Muscle of leg (tissue), 16 donors: Measurements from ENCODE around the gene ATP13A1. TPM values are rescaled to one million over a fixed set of nuclear protein-coding genes. Genes with fewer than 3 reads are reported as not detected.
A peak's percentile ranks its signal among the peaks of the same experiment; 100 is the strongest.
"Not testable (repeated sequence)": the region's sequence is repeated elsewhere in the genome, so short reads cannot be mapped to it uniquely, and the experiment has no call there.

ENCODE experiments used
- DNase-seq: peaks from one replicate; pipeline ENCODE4 v3.0.0; 2013
- H3K27ac ChIP-seq: one replicate; pipeline ENCODE4 v1.5.1; 2013; ENCODE audit warnings: mild to moderate bottlenecking, low read length, control low read depth
- H3K27me3 ChIP-seq: one replicate; pipeline ENCODE4 v1.6.1; 2013; ENCODE audit warnings: low read length; ENCODE audit not compliant: control insufficient read depth, insufficient read depth
- H3K36me3 ChIP-seq: one replicate; pipeline ENCODE4 v1.6.1; 2013; ENCODE audit warnings: low read length; ENCODE audit not compliant: control insufficient read depth, insufficient read depth
- H3K4me1 ChIP-seq: one replicate; pipeline ENCODE4 v1.6.1; 2013; ENCODE audit warnings: low read length; ENCODE audit not compliant: control insufficient read depth, insufficient read depth
- H3K4me3 ChIP-seq: one replicate; pipeline ENCODE4 v1.5.1; 2013; ENCODE audit warnings: low read length, control low read depth
- H3K9me3 ChIP-seq: replicated peaks from 2 replicates; pipeline ENCODE4 v1.6.1; 2013; ENCODE audit warnings: low read depth, low read length; ENCODE audit not compliant: control insufficient read depth
- WGBS: methylation state at CpG from one replicate; pipeline ENCODE4 v1.1.5; 2013; ENCODE audit warnings: missing lambda C conversion rate; ENCODE audit not compliant: insufficient coverage; 5-methylcytosine and 5-hydroxymethylcytosine counted together
- long read RNA-seq, 11 donors: transcript quantifications; one replicate each; lab custom pipeline, GENCODE V29; 2026
- polyA plus RNA-seq, 8 donors: library from polyadenylated mRNA; unstranded; fragments of 120-200 nt; gene quantifications; one replicate each; pipeline versions ENCODE4 v1.2.1 to v1.2.3, GENCODE V29; 2013; ENCODE audit warnings: inconsistent platforms in 1 of 8, low replicate concordance in 1 of 8; ENCODE audit not compliant: insufficient read length in 8 of 8, insufficient read depth in 1 of 8
- total RNA-seq: library from RNA; stranded (reverse); fragments of 120-200 nt; gene quantifications from one replicate; pipeline ENCODE4 v1.2.4, GENCODE V29; 2013

ATP13A1 gene
- total RNA-seq (14.6 TPM), polyA plus RNA-seq (10 to 100 TPM; 20.7 to 36.6 (median 27.8) TPM)
- long read RNA-seq, donor 1, partial matches to known transcripts, result 0 of 1 reads
- long read RNA-seq, donor 1, other reads (novel, unspliced or antisense), result 0 of 1 reads
- long read RNA-seq, donor 2, result 0 reads
- long read RNA-seq, donor 3, partial matches to known transcripts, result 0 of 2 reads
- long read RNA-seq, donor 3, other reads (novel, unspliced or antisense), result 0 of 2 reads
- long read RNA-seq, donor 4, result 0 reads
- long read RNA-seq, donor 5, partial matches to known transcripts, result 0 of 3 reads
- long read RNA-seq, donor 5, other reads (novel, unspliced or antisense), result 0 of 3 reads
- long read RNA-seq, donor 6, partial matches to known transcripts, result 0 of 2 reads
- long read RNA-seq, donor 6, other reads (novel, unspliced or antisense), result 0 of 2 reads
- long read RNA-seq, donor 7, result 0 reads
- long read RNA-seq, donor 8, result 0 reads
- long read RNA-seq, donor 9, result 0 reads
- long read RNA-seq, donor 10, partial matches to known transcripts, result 7 of 7 reads
- long read RNA-seq, donor 10, other reads (novel, unspliced or antisense), result 0 of 7 reads
- long read RNA-seq, donor 11, partial matches to known transcripts, result 0 of 3 reads
- long read RNA-seq, donor 11, other reads (novel, unspliced or antisense), result 0 of 3 reads

DNA sequence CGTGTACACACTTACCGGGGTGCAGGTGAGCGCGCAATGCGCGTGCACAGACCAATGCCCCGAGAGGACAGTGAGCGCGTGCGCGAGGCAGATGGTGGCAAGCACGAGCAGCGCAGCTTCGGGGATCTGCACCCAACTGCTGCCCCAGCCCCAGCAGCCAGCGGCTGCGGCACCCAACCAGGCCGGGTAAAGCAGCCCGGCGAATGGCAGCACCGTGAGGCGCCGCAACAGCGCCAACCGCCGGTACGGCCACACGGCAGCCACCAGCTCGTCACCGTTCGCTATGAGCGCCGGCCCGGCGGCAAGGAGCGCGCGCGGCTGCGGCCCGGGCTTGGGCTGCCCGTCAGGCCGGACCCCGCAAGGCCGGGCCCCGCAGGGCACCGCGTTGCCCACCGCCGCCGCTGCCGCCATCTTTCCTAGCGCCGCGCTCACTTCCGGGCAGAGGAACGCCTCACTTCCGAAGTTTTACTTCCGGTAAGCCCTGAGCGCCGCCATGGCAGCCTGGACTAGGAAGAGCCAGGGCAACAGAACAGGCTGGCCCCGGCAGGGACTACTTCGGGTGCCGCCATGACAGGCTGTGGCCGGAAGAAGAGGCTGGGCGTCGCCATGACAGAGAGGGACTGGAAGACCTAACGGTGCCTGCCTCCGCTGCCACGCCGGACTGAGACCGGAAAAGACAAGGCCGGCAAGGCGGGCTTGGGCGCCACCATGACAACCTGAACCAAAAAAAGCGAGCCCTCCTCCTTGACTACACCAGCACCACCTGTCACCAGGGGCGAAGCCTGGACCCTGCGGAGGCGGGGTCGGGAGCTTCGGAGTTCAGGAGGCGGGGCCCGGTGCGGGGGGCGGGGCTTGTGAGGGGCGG, at the start of gene ATP13A1:
Gene ATP13A1 (minus strand): TSS at position 421 of the 865 bp plus-strand sequence. CDS start 10 bp downstream, at position 411.
- WGBS, result under 1% methylated on average over 74 of the region's 85 CpGs

DNA sequence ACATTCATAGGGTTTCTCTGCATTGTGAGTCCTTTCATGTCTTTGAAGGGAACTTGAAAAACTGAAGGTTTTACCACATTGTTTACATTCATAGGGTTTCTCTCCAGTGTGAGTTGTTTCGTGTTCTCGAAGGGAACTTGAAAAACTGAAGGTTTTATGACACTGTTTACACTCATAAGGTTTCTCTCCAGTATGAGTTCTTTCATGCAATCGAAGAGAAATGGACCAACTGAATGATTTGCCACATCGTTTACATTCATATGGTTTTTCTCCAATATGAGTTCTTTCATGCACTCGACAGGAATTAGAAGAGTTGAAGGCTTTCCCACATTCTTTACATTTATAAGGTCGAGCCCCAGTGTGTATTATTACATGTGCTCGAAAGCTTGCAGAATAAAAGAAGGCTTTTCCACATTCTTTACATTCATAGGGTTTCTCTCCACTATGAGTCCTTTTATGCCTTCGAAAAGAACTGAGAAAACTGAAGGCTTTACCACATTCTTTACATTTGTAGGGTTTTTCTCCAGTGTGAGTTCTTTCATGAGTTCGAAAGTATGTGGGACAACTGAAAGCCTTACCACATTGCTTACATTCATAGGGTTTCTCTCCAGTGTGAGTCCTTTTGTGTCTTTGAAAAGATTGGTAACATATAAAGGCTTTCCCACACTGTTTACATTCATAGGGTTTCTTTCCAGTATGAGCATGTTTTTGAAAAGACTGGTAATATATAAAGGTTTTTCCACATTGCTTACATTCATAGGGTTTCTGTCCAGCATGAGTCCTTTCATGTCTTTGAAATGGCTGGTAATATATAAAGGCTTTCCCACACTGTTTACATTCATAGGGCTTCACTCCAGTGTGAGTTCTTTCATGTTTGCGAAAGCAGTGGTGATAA, 48.7 kb upstream of the ATP13A1 start:
- Histone ChIP-seq H3K36me3 (peaks cover 36% of the 10 kb centered on the region), H3K27ac (no peak overlapping the region), H3K4me3 (no peak overlapping the region), H3K9me3 (peaks cover 90% of the 10 kb centered on the region), H3K4me1 (no peaks in the 10 kb centered on the region), H3K27me3 (no peaks in the 10 kb centered on the region)
- DNase-seq, result no peak
- 100% methylated on average over 2 of the region's 10 CpGs for whole genome bisulfite sequencing

More for the DNA sequence above, at the start of gene ATP13A1:
- no peaks in the 10 kb centered on the region for H3K27me3 ChIP-seq
- H3K9me3 ChIP-seq, result no peaks in the 10 kb centered on the region
- H3K4me3 ChIP-seq, result peak within 1 kb of the TSS; percentile 96
- DNase-seq, result peak; percentile 99
- peaks cover 15% of the 10 kb centered on the region for H3K36me3 ChIP-seq
- H3K4me1 ChIP-seq, result peaks cover 22% of the 10 kb centered on the region
- H3K27ac ChIP-seq, result peak within 1 kb of the TSS; percentile 99

DNA sequence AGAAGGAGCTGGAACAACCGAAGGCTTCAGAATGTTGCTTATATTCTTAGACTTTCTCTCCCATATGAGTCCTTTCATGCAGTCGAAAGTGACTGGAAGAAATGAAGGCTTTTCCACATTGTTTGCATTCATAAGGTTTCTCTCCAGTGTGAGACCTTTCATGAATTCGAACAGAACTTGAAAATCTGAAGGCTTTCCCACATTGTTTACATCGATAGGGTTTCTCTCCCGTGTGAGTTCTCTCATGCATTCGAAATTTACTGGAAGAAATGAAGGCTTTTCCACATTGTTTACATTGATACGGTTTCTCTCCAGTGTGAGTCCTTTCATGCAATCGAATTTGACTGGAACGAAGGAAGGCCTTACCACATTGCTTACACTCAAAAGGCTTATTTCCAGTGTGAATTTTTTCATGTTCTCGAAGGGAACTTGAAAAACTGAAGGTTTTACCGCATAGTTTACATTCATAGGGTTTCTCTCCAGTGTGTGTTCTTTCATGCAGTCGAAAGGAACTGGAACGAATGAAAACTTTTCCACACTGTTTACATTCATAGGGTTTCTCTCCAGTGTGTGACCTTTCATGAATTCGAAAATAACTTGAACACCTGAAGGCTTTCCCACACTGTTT, 47.9 kb upstream of the ATP13A1 start:
- no peak for DNase-seq
- 100% methylated on average over 9 of the region's 14 CpGs for WGBS
- no peak overlapping the region for H3K27ac ChIP-seq
- no peaks in the 10 kb centered on the region for H3K4me1 ChIP-seq
- peaks cover 36% of the 10 kb centered on the region for H3K36me3 ChIP-seq
- peaks cover 89% of the 10 kb centered on the region for H3K9me3 ChIP-seq
- H3K4me3 ChIP-seq, result no peak overlapping the region
- no peaks in the 10 kb centered on the region for H3K27me3 ChIP-seq

DNA sequence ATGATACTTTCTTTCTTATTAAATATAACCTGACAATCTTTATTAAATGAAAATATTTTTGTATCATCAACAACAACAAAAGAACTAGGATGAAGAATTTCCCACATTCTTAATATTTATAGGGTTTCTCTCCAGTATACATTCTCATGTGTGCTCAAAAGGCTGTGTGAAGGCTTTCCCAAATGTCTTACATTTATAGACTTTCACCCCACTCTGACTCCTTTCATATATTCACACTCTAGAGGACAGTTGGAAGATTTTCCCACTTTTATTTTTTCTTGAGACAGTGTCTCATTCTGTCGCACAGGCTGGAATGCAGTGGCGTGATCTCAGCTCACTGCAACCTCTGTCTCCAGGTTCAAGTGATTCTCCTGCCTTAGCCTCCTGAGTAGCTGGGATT, 47.0 kb upstream of the ATP13A1 start:
- DNase-seq, result no peak
- Histone ChIP-seq H3K9me3 (peaks cover 85% of the 10 kb centered on the region), H3K36me3 (peaks cover 36% of the 10 kb centered on the region)

DNA sequence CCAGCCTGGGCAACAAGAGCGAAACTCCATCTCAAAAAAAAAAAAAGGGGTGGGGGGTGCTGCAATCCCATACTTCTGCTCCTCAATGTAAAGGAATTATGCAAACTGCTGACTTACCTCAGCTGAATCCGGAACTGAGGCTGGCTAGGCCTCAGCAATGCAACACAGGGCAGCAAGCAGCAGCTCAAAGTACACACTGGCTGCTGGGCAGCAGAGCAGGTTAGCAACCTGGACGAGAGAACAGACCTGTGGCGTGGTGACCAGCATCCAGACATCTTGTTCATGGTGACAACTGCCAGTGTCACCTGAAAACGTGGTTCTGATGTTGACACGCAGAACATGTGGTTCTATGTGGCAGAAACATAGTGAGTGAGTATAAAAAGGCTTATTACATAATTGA, 41.4 kb upstream of the ATP13A1 start:
- H3K27ac ChIP-seq, result no peak overlapping the region
- H3K27me3 ChIP-seq, result no peaks in the 10 kb centered on the region
- H3K4me3 ChIP-seq, result no peak overlapping the region
- no peaks in the 10 kb centered on the region for H3K4me1 ChIP-seq
- DNase-seq, result no peak
- 89% methylated on average over 6 of the region's 6 CpGs for WGBS
- peaks cover 9% of the 10 kb centered on the region for H3K36me3 ChIP-seq
- H3K9me3 ChIP-seq, result peaks cover 59% of the 10 kb centered on the region

More for the DNA sequence above, 47.0 kb upstream of the ATP13A1 start:
- H3K27me3 ChIP-seq, result no peaks in the 10 kb centered on the region
- H3K4me3 ChIP-seq, result no peak overlapping the region
- WGBS, result 88% methylated on average over 1 of the region's 2 CpGs
- no peak overlapping the region for H3K27ac ChIP-seq
- H3K4me1 ChIP-seq, result no peaks in the 10 kb centered on the region

DNA sequence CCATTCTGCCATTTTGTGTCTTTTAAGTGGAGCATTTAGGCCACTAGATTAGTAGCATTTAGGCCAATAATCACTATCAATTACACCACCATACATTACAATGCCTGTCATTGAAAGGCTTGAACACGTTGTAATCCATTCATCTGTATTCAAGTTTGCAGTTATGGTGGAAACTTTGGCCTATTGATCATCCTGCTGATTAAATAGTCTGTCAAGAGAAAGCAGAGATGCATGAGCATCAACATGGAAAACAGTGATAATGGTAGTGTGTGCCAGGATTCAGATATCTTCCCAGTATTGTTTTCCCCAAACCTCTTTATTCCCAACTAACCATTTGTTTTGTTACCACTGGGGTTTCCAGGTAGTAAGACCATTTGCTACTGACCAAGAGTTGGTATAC, 37.0 kb upstream of the ATP13A1 start:
- not testable (repeated sequence) for H3K4me3 ChIP-seq, DNase-seq, H3K27me3 ChIP-seq, H3K36me3 ChIP-seq, H3K4me1 ChIP-seq, H3K27ac ChIP-seq
- WGBS, result 80% methylated on average over 1 of the region's 1 CpG
- peaks cover 31% of the 10 kb centered on the region for H3K9me3 ChIP-seq

DNA sequence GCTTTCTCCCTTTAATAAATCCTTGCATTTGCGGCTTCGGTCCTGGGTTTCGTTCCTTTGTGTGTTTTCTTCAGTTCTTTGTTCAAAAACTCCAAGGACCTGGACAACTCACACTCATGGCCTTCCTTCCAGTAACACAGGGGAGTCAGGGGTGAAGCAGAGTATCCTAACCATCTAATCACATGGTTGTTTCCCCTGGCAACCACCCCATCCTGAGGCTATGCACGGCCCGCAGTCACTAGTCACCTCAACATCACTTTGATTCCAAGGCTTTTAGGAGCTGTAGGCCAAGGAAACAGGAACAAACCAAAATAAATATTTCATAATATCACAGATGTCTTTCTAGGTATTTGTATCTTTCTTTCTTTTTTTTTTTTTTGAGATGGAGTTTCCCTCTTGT, 34.1 kb upstream of the ATP13A1 start:
- Histone ChIP-seq H3K27me3 (no peaks in the 10 kb centered on the region), H3K4me1 (no peaks in the 10 kb centered on the region), H3K4me3 (no peak overlapping the region), H3K9me3 (peaks cover 21% of the 10 kb centered on the region), H3K27ac (no peak overlapping the region), H3K36me3 (no peaks in the 10 kb centered on the region)
- WGBS, result 70% methylated on average over 2 of the region's 5 CpGs
- no peak for DNase-seq

DNA sequence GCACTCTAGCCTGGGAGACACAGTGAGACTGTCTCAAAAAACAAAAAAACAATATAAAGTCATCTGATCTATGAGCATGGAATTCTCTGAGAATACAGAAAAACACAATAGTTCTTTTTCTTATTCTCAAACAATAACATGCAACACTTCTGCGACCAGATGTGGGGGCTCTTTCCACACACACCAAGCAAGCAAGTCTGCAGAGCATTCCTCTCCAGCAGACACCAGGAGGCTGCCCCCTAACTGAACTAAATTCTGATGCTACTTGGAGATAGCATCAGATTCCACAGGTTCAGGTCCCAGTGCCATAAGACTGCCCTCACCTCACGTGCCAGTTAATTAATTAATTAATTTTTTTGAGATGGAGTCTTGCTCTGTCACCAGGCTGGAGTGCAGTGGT, 32.9 kb upstream of the ATP13A1 start:
- H3K4me3 ChIP-seq, result no peak overlapping the region
- no peaks in the 10 kb centered on the region for H3K4me1 ChIP-seq
- no peaks in the 10 kb centered on the region for H3K36me3 ChIP-seq
- no peak for DNase-seq
- H3K9me3 ChIP-seq, result peaks cover 15% of the 10 kb centered on the region
- 78% methylated on average over 1 of the region's 2 CpGs for WGBS
- H3K27me3 ChIP-seq, result no peaks in the 10 kb centered on the region
- no peak overlapping the region for H3K27ac ChIP-seq

DNA sequence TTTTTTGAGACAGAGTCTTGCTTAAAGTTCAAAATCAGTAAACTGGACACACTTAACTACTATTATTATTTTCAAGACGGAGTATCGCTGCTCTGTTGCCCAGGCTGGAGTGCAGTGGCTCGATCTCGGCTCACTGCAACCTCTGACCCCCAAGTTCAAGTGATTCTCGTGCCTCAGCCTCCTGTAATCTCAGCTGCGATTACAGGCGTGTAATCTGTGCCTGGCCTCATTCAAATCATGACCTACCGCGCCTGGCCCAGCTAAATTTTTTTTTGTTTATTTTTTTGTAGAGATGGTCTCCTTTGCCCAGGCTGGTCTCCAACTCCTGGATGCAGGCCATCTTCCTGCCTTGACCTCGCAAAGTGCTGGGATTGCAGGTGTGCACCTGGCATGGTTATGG, 28.2 kb upstream of the ATP13A1 start:
- DNase-seq, result no peak
- Histone ChIP-seq H3K4me1 (no peaks in the 10 kb centered on the region), H3K36me3 (no peaks in the 10 kb centered on the region), H3K4me3 (no peak overlapping the region), H3K9me3 (no peaks in the 10 kb centered on the region), H3K27me3 (no peaks in the 10 kb centered on the region), H3K27ac (no peak overlapping the region)
- 88% methylated on average over 8 of the region's 10 CpGs for WGBS
